Heart left ventricle (tissue), 16 donors: ENCODE results near the gene TEKTIP1. TPM values are rescaled to one million over a fixed set of nuclear protein-coding genes. Genes with fewer than 3 reads are reported as not detected.

Source experiments
- ATAC-seq, 4 donors: fragments of 200-7000 bp; cut with Tn5 transposase; one replicate each; pipeline ENCODE4 v1.9.1; 2020 to 2022; ENCODE audit warnings: moderate library complexity in 4 of 4, mild to moderate bottlenecking in 3 of 4, moderate number of reproducible peaks in 1 of 4
- DNase-seq, 5 donors: peaks; one replicate each; pipeline ENCODE4 v3.0.0-alpha.2; 2020
- H3K27ac ChIP-seq, 12 donors: fragments of 200-600 bp; sonication (generic) in 4 of 12; one replicate each; pipeline versions ENCODE4 v1.5.0 to v1.8.0; 2016 to 2022; ENCODE audit warnings: mild to moderate bottlenecking in 2 of 12
- H3K27me3 ChIP-seq, 9 donors: fragments of 200-600 bp; sonication (generic) in 2 of 9; one replicate each; pipeline versions ENCODE4 v1.5.1 to v1.8.0; 2016 to 2022; ENCODE audit warnings: mild to moderate bottlenecking in 3 of 9
- H3K36me3 ChIP-seq, 9 donors: fragments of 200-600 bp; sonication (generic) in 2 of 9; one replicate each; pipeline versions ENCODE4 v1.5.0 to v1.8.0; 2018 to 2022; ENCODE audit warnings: mild to moderate bottlenecking in 2 of 9
- H3K4me1 ChIP-seq, 12 donors: fragments of 200-600 bp; sonication (generic) in 4 of 12; one replicate each; pipeline versions ENCODE4 v1.5.0 to v1.8.0; 2016 to 2022; ENCODE audit warnings: mild to moderate bottlenecking in 3 of 12
- H3K4me3 ChIP-seq, 12 donors: fragments of 200-600 bp; sonication (generic) in 4 of 12; one replicate each; pipeline versions ENCODE4 v1.5.0 to v1.8.0; 2017 to 2022; ENCODE audit warnings: mild to moderate bottlenecking in 9 of 12, moderate library complexity in 4 of 12
- H3K9me3 ChIP-seq, 12 donors: fragments of 200-600 bp; sonication (generic) in 4 of 12; one replicate each; pipeline versions ENCODE4 v1.5.0 to v1.8.0; 2016 to 2022; ENCODE audit warnings: mild to moderate bottlenecking in 1 of 12
- CTCF ChIP-seq, 12 donors: fragments of 200-600 bp; sonication (generic) in 4 of 12; IDR thresholded peaks; one replicate each; pipeline versions ENCODE4 v1.5.0 to v1.8.0; 2018 to 2022; ENCODE audit warnings: antibody characterized with exemption in 12 of 12, mild to moderate bottlenecking in 5 of 12
- POLR2A ChIP-seq, 2 donors: fragments of 450-650 bp; IDR thresholded peaks; one replicate each; pipeline ENCODE4 v1.6.1; 2017; ENCODE audit warnings: antibody characterized with exemption in 2 of 2, mild to moderate bottlenecking in 2 of 2, moderate library complexity in 2 of 2
- WGBS, 4 donors: extraction: QIAGEN DNeasy Blood & Tissue Kit in 2 of 4; methylation state at CpG; one replicate each; pipeline versions ENCODE4 v1.1.5 to v1.1.7; 2013 to 2018; 5-methylcytosine and 5-hydroxymethylcytosine counted together
- intact Hi-C, 10 donors: fragments of 100-400 bp; cut with DNase I; formaldehyde crosslinking; loops; one replicate each; pipeline versions ENCODE4 v1.11.1 to v1.14.2; 2022
- polyA plus RNA-seq, 2 donors: library from polyadenylated mRNA; stranded (reverse); fragments of 200-250 nt; gene quantifications; one replicate each; pipeline ENCODE4 v1.2.3, GENCODE V29; 2013
- total RNA-seq, 9 donors: library from RNA; depleted of rRNA in 2 of 9; stranded (reverse); fragments of >200 nt in 2 of 9; fragmentation: NEBNext Ultra II Directional in 3 of 9; extraction: Animal tissue kit (Norgen Biotek cat#: 25700) in 3 of 9; gene quantifications; one replicate each; pipeline versions ENCODE4 v1.1.0 to v1.2.4, GENCODE V29; 2016 to 2023
- donor health status: ischemic (EF 13 %, LVEDD 7.1; RV severe dilation, severe dysfunction).
- donor health status: healthy with polysubstance abuse.
- donor health status: DM: no; HTN: yes; CAD: no.
- donor health status: DM: no; HTN: no; CAD: no.
- donor health status: ischemic (EF 25% LVEDD 6.9; RV normal size, moderate dysfunction).
- donor health status: ischemic (EF 25% LVEDD 5.7; RV mildly dilated, moderate dysfunction).
- donor health status: healthy.
- donor health status: DM: yes; HTN: yes; CAD: no.
- donor health status: ischemic (EF 35%, LVEDD 5.7; RV mildly dilated, moderate dysfunction).
- donor health status: nonischemic (EF 11% LVEDD 7.7; RV severe dilation, severe dysfunction).
- donor health status: DM: yes; HTN: yes; CAD: no.
- donor health status: PGD.
- donor health status: ischemic (EF 29% LVEDD 5.4; RV normal size, mild dysfunction).
- donor health status: nonischemic (EF 23%, LVEDD 6.1; RV moderate dilation, normal function).

The TEKTIP1 gene
- total and polyA plus RNA-seq, 11 donors: 0.63 to 1.8 (median 0.93) TPM; not detected in 5

- no peak for DNase-seq
- Histone ChIP-seq H3K9me3 (no peaks in the 10 kb centered on the region), H3K4me3 (no peak overlapping the region), H3K36me3 (peaks cover 0 to 66% (median 59%) of the 10 kb centered on the region in 9 donors), H3K27me3 (no peaks in the 10 kb centered on the region), H3K4me1 (peaks cover 0 to 9% (median 0%) of the 10 kb centered on the region in 12 donors), H3K27ac (no peak overlapping the region)
- WGBS, 4 donors: 80 to 85% (median 85%) methylated on average over 12 of the region's 12 CpGs
- intact Hi-C loops: no loop called here
- no peak for ATAC-seq
- no peak for TF ChIP-seq POLR2A (IDR thresholded peaks at IDR 0.05)
Measured at GRCh38 chr19:3533563-3534216, 5.3 kb upstream of the TEKTIP1 start.

GRCh38 chr19:3534375-3535234, 4.4 kb upstream of the TEKTIP1 start:
- Histone ChIP-seq H3K27me3 (no peaks in the 10 kb centered on the region), H3K27ac (no peak overlapping the region), H3K9me3 (no peaks in the 10 kb centered on the region), H3K4me3 (no peak overlapping the region), H3K4me1 (peaks cover 0 to 9% (median 0%) of the 10 kb centered on the region in 12 donors), H3K36me3 (peaks cover 0 to 69% (median 59%) of the 10 kb centered on the region in 9 donors)
- WGBS, 4 donors: 91 to 94% (median 92%) methylated on average over 37 to 38 of the region's 38 CpGs
- DNase-seq (no peak), ATAC-seq (no peak)
- intact Hi-C loops: no loop called here
- TF ChIP-seq POLR2A (IDR thresholded peaks at IDR 0.05) (no peak), CTCF (IDR thresholded peaks at IDR 0.05) (no peak)

GRCh38 chr19:3535235-3535535, 3.8 kb upstream of the TEKTIP1 start:
- Histone ChIP-seq H3K4me1 (peaks cover 0 to 9% (median 0%) of the 10 kb centered on the region in 12 donors), H3K36me3 (peaks cover 0 to 69% (median 59%) of the 10 kb centered on the region in 9 donors), H3K9me3 (no peaks in the 10 kb centered on the region), H3K4me3 (no peak overlapping the region), H3K27me3 (no peaks in the 10 kb centered on the region), H3K27ac (no peak overlapping the region)
- ATAC-seq: no peak
- 90 to 100% (median 95%) methylated on average over 3 to 9 of the region's 9 CpGs for WGBS, 4 donors
- TF ChIP-seq CTCF (IDR thresholded peaks at IDR 0.05): no peak
- no peak for TF ChIP-seq POLR2A (IDR thresholded peaks at IDR 0.05)
- intact Hi-C loops: no loop called here
- DNase-seq: no peak

GRCh38 chr19:3535563-3535965, 3.4 kb upstream of the TEKTIP1 start:
- H3K4me1 ChIP-seq: peaks cover 0 to 9% (median 0%) of the 10 kb centered on the region in 12 donors
- no peak overlapping the region for H3K27ac ChIP-seq
- TF ChIP-seq CTCF (IDR thresholded peaks at IDR 0.05): no peak
- TF ChIP-seq POLR2A (IDR thresholded peaks at IDR 0.05): no peak
- no peak for ATAC-seq
- intact Hi-C loops: no loop called here
- no peak for DNase-seq
- peaks cover 0 to 67% (median 59%) of the 10 kb centered on the region in 9 donors for H3K36me3 ChIP-seq
- 94 to 100% (median 96%) methylated on average over 7 to 14 of the region's 14 CpGs for WGBS, 4 donors
- no peaks in the 10 kb centered on the region for H3K27me3 ChIP-seq
- no peak overlapping the region for H3K4me3 ChIP-seq
- H3K9me3 ChIP-seq: no peaks in the 10 kb centered on the region
